SK-N-SH treated with all-trans-retinoic acid at 6 μM for 48 hours (cell line): ENCODE data around the gene HTT.

Experiments
- ATAC-seq: fragments of 200-7000 bp; cut with Tn5 transposase; 3 replicates; pipeline ENCODE4 v1.9.1; 2020; ENCODE audit warnings: mild to moderate bottlenecking, moderate library complexity
- ARNTL ChIP-seq: fragments of 450-650 bp; formaldehyde crosslinking; IDR thresholded peaks from 2 replicates; pipeline ENCODE4 v1.5.0; 2020; ENCODE audit warnings: low read depth, mild to moderate bottlenecking, moderate library complexity, borderline replicate concordance
- BACH2 ChIP-seq: fragments of 250-450 bp; sonication (Bioruptor Pico); IDR thresholded peaks from 2 replicates; pipeline ENCODE4 v1.9.0; 2021; ENCODE audit warnings: mild to moderate bottlenecking, borderline replicate concordance
- CSDC2 ChIP-seq: fragments of 250-450 bp; sonication (Bioruptor Pico); IDR thresholded peaks from 2 replicates; pipeline ENCODE4 v1.5.0; 2020; ENCODE audit warnings: mild to moderate bottlenecking, moderate library complexity
- ESRRG ChIP-seq: fragments of 250-450 bp; sonication (Bioruptor Pico); IDR thresholded peaks from 2 replicates; pipeline ENCODE4 v1.6.1; 2021; ENCODE audit warnings: mild to moderate bottlenecking
- GLIS3 ChIP-seq: fragments of 250-450 bp; sonication (Bioruptor Pico); IDR thresholded peaks from 2 replicates; pipeline ENCODE4 v1.5.0; 2020; ENCODE audit warnings: mild to moderate bottlenecking, moderate library complexity
- ISL1 ChIP-seq: fragments of 250-450 bp; sonication (Bioruptor Pico); IDR thresholded peaks from 2 replicates; pipeline ENCODE4 v2.1.2; 2022; ENCODE audit warnings: mild to moderate bottlenecking, moderate library complexity
- OSR1 ChIP-seq: fragments of 250-450 bp; sonication (Bioruptor Pico); IDR thresholded peaks from 2 replicates; pipeline ENCODE4 v1.8.0; 2022; ENCODE audit warnings: moderate library complexity, mild to moderate bottlenecking, inconsistent platforms
- PATZ1 ChIP-seq: fragments of 250-450 bp; sonication (Bioruptor Pico); IDR thresholded peaks from 2 replicates; pipeline ENCODE4 v1.8.0; 2020; ENCODE audit warnings: mild to moderate bottlenecking, moderate library complexity, borderline replicate concordance
- POU6F1 ChIP-seq: fragments of 250-450 bp; sonication (Bioruptor Pico); IDR thresholded peaks from 2 replicates; pipeline ENCODE4 v1.8.0; 2021; ENCODE audit warnings: low read depth, mild to moderate bottlenecking, moderate library complexity, borderline replicate concordance
- PPARA ChIP-seq: fragments of 250-450 bp; sonication (Bioruptor Pico); IDR thresholded peaks from 2 replicates; pipeline ENCODE4 v1.5.0; 2020; ENCODE audit warnings: mild to moderate bottlenecking, borderline replicate concordance
- RARB ChIP-seq: fragments of 250-450 bp; sonication (Bioruptor Pico); IDR thresholded peaks from 2 replicates; pipeline ENCODE4 v1.8.0; 2021; ENCODE audit warnings: mild to moderate bottlenecking, moderate library complexity
- SNAI2 ChIP-seq: fragments of 250-450 bp; sonication (Bioruptor Pico); IDR thresholded peaks from 2 replicates; pipeline ENCODE4 v1.5.0; 2020; ENCODE audit warnings: mild to moderate bottlenecking, moderate library complexity
- TCF4 ChIP-seq: fragments of 250-450 bp; sonication (Bioruptor Pico); IDR thresholded peaks from 2 replicates; pipeline ENCODE4 v1.8.0; 2021; ENCODE audit warnings: mild to moderate bottlenecking, moderate library complexity, borderline replicate concordance
- TOX ChIP-seq: fragments of 250-450 bp; sonication (Bioruptor Pico); IDR thresholded peaks from 2 replicates; pipeline ENCODE4 v1.8.0; 2021; ENCODE audit warnings: mild to moderate bottlenecking, moderate library complexity, borderline replicate concordance
- TSHZ2 ChIP-seq: fragments of 250-450 bp; sonication (Bioruptor Pico); IDR thresholded peaks from 2 replicates; pipeline ENCODE4 v1.5.0; 2020; ENCODE audit warnings: mild to moderate bottlenecking, moderate library complexity
- ZC3H10 ChIP-seq: fragments of 250-450 bp; sonication (Bioruptor Pico); IDR thresholded peaks from 2 replicates; pipeline ENCODE4 v1.5.1; 2021; ENCODE audit warnings: mild to moderate bottlenecking, moderate library complexity
- ZFP3 ChIP-seq: fragments of 250-450 bp; sonication (Bioruptor Pico); IDR thresholded peaks from 2 replicates; pipeline ENCODE4 v1.5.0; 2020; ENCODE audit warnings: mild to moderate bottlenecking, moderate library complexity
- ZFP30 ChIP-seq: fragments of 450-650 bp; formaldehyde crosslinking; IDR thresholded peaks from 2 replicates; pipeline ENCODE4 v1.5.0; 2022; ENCODE audit warnings: mild to moderate bottlenecking, moderate library complexity
- ZNF565 ChIP-seq: fragments of 450-650 bp; formaldehyde crosslinking; conservative IDR thresholded peaks from 2 replicates; pipeline ENCODE4 v1.5.0; 2020; ENCODE audit warnings: low read depth, mild to moderate bottlenecking, moderate library complexity
- ZNF70 ChIP-seq: fragments of 450-650 bp; formaldehyde crosslinking; IDR thresholded peaks from 2 replicates; pipeline ENCODE4 v1.5.0; 2020; ENCODE audit warnings: mild to moderate bottlenecking, moderate library complexity
- ZNF8 ChIP-seq: fragments of 450-650 bp; formaldehyde crosslinking; IDR thresholded peaks from 2 replicates; pipeline ENCODE4 v1.5.0; 2020; ENCODE audit warnings: mild to moderate bottlenecking, moderate library complexity
- TF ChIP-seq, protein P1 (sequence below): fragments of 250-450 bp; sonication (Bioruptor Pico); IDR thresholded peaks from 2 replicates; pipeline ENCODE4 v1.5.1; 2021; ENCODE audit warnings: mild to moderate bottlenecking, moderate library complexity
- TF ChIP-seq, protein P2 (sequence below): fragments of 250-450 bp; sonication (Bioruptor Pico); IDR thresholded peaks from 2 replicates; pipeline ENCODE4 v1.5.1; 2020; ENCODE audit warnings: low read depth, mild to moderate bottlenecking, moderate library complexity

Gene HTT

GRCh38 chr4:3283483-3283882 is 209.0 kb downstream of the HTT start (continued):
- TF ChIP-seq ARNTL (CRISPR knock-in tag): no peak
- no peak for TF ChIP-seq ZNF8 (CRISPR knock-in tag)
- TF ChIP-seq, protein P1, sequence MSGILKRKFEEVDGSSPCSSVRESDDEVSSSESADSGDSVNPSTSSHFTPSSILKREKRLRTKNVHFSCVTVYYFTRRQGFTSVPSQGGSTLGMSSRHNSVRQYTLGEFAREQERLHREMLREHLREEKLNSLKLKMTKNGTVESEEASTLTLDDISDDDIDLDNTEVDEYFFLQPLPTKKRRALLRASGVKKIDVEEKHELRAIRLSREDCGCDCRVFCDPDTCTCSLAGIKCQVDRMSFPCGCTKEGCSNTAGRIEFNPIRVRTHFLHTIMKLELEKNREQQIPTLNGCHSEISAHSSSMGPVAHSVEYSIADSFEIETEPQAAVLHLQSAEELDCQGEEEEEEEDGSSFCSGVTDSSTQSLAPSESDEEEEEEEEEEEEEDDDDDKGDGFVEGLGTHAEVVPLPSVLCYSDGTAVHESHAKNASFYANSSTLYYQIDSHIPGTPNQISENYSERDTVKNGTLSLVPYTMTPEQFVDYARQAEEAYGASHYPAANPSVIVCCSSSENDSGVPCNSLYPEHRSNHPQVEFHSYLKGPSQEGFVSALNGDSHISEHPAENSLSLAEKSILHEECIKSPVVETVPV (CRISPR knock-in tag): no peak
- TF ChIP-seq, all 23 proteins: peak for 0

DNA sequence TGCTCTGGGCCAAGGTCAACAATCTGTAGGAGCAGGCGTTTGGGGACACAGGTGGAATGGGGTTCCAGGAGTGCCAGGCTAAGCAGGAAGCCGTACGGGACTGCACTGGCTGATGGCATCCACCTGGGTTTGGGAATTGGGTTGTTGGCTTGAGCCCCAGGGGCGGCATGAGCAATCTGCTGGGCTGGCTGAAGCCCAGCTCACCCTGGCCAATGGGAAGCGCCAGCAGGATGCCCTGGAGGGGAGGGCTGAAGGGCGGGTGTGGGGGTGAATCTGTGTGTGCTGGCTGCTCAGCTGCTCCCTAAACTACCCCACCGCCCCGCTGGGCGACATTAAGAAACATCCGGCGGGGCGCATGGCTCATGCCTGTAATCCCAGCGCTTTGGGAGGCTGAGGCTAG is 209.4 kb downstream of the HTT start:
- ATAC-seq: no peak
- TF ChIP-seq POU6F1 (no peak), ZC3H10 (CRISPR knock-in tag) (no peak), BACH2 (CRISPR knock-in tag) (no peak), TOX (CRISPR knock-in tag) (no peak), RARB (CRISPR knock-in tag) (no peak), ZNF70 (CRISPR knock-in tag) (no peak), CSDC2 (CRISPR knock-in tag) (no peak), PATZ1 (CRISPR knock-in tag) (no peak), ZFP30 (no peak), ARNTL (CRISPR knock-in tag) (no peak), ESRRG (no peak), ZNF565 (CRISPR knock-in tag) (no peak), SNAI2 (CRISPR knock-in tag) (no peak), GLIS3 (CRISPR knock-in tag) (no peak), TCF4 (CRISPR knock-in tag) (no peak), ZFP3 (CRISPR knock-in tag) (no peak), ZNF8 (CRISPR knock-in tag) (no peak)
- TF ChIP-seq, protein P2, sequence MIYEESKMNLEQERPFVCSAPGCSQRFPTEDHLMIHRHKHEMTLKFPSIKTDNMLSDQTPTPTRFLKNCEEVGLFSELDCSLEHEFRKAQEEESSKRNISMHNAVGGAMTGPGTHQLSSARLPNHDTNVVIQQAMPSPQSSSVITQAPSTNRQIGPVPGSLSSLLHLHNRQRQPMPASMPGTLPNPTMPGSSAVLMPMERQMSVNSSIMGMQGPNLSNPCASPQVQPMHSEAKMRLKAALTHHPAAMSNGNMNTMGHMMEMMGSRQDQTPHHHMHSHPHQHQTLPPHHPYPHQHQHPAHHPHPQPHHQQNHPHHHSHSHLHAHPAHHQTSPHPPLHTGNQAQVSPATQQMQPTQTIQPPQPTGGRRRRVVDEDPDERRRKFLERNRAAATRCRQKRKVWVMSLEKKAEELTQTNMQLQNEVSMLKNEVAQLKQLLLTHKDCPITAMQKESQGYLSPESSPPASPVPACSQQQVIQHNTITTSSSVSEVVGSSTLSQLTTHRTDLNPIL: no peak
- TF ChIP-seq, protein P1 (CRISPR knock-in tag): no peak

GRCh38 chr4:3284734-3285557 is 210.5 kb downstream of the HTT start:
- no peak for ATAC-seq
- TF ChIP-seq ZNF70 (CRISPR knock-in tag) (no peak), PPARA (CRISPR knock-in tag) (no peak), ZFP30 (no peak), ZNF8 (CRISPR knock-in tag) (no peak), PATZ1 (CRISPR knock-in tag) (no peak), BACH2 (CRISPR knock-in tag) (no peak), OSR1 (CRISPR knock-in tag) (no peak), ARNTL (CRISPR knock-in tag) (no peak), RARB (CRISPR knock-in tag) (no peak), ESRRG (no peak), ZC3H10 (CRISPR knock-in tag) (no peak), SNAI2 (CRISPR knock-in tag) (no peak), ISL1 (no peak), TCF4 (CRISPR knock-in tag) (no peak), TSHZ2 (CRISPR knock-in tag) (no peak)
